ENCODE measurements around the gene BEX5.

DNA sequence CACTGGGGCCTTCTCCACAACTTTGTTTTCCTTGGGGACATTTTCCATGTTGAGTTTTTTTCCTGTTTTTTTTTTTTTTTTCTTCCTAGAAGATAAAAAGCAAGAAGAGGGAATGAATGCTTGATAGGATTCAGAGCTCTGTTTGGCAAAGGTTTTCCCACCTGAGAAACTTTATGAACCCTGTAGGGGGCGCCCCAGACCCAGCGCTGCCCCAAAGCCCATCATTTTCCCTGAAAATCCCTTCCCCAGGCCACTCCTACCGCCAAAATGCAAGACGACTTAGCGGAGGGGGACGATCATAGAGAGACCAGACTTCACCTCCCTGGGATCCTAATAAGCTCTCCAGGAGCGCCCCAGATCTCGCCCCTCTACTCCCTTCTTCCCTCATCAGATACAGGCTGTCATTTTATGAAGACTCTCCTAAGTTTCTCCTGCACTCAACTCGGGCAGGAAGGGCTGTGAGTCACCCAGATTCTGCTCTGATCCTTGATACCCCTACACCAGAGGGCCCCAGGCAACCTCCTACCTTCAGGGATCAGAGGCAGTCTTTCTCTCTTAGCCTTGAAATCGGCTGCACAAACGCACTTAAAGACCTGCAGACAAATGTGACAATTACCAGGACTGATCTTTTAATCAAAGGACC is 1.4 kb downstream of the BEX5 start:
- no peak for TF ChIP-seq CTCF (IDR thresholded peaks at IDR 0.05)
- TF ChIP-seq EZH2 (IDR thresholded peaks at IDR 0.05; ENCODE audit: borderline replicate concordance, insufficient read depth, low read depth, low read length, poor library complexity, severe bottlenecking) = no peak

All from B cell (primary cell).